Measurements from ENCODE around the gene LNP1.

GRCh38 chr3:100424261-100424660, 22.9 kb downstream of the LNP1 start:
- TF ChIP-seq EP300 (IDR thresholded peaks at IDR 0.05) (no peak), CTCF (IDR thresholded peaks at IDR 0.05) (no peak), POLR2A (IDR thresholded peaks at IDR 0.05) (no peak), POLR2AphosphoS5 (IDR thresholded peaks at IDR 0.05) (no peak)
